Measurements from ENCODE around the gene SPRR4.

DNA sequence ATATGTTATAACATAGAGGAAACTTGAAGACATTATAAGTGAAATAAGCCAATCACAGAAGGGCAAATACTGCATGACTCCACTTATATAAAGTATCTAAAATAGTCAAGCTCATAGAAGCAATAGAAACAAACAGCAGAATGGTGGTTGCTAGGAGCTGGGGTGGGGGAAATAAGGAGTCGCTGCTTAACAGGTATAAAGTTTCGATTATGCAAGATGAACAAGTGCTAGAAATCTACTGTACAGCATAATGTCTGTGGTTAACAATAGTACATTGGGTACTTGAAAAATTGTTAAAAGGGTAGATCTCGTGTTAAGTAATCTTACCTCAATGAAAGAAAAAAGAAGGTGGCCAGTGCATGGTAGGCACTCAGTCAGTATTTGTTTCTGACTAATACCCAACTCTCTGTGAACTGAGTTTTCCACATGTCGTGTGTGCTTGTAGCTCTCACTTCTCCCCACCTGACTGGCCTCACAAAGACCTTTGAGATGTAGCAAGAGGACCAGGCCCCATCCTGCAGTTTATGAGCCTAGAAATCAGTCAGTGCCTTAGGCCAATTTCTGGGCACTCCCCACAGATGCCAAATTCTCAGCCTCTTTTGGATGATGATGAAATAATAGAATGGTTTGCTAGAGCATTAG lies 38.2 kb upstream of the SPRR4 start:
- TF ChIP-seq CTCF (IDR thresholded peaks at IDR 0.05 in 8 of 11, conservative IDR thresholded peaks at IDR 0.05 in 3 of 11) (no peak), POLR2AphosphoS5 (IDR thresholded peaks at IDR 0.05) (no peak)
